ENCODE results near the gene RNASE7. TPM values are rescaled to one million over a fixed set of nuclear protein-coding genes. Genes with fewer than 3 reads are reported as not detected.

RNASE7 gene
- total RNA-seq, 1 experiment from 2014 or later: not detected

- no TSS peak for BruUV-seq (replicated peaks)
- H3K9me3 Mint-ChIP-seq (ENCODE audit: low read depth, unreplicated experiment): no peaks in the 10 kb centered on the region
- H3K27ac Mint-ChIP-seq (ENCODE audit: unreplicated experiment): no peak overlapping the region
- no peak for DNase-seq
- peaks cover 8% of the 10 kb centered on the region for H3K4me1 Mint-ChIP-seq (ENCODE audit: low read depth, unreplicated experiment)
- H3K4me3 Mint-ChIP-seq (ENCODE audit: low read depth, unreplicated experiment): no peak overlapping the region
- intact Hi-C loops (cut with micrococcal nuclease; ENCODE audit: unreplicated experiment): no loop called here
- no peaks in the 10 kb centered on the region for H3K36me3 Mint-ChIP-seq (ENCODE audit: insufficient read depth, unreplicated experiment)
- CTCF ChIA-PET: interaction anchor here (0.9 to 2.8 kb wide), 6 partner anchors 25 to 75 kb away, joined by 3 to 93 read pairs (median 9); partner anchors contain the start of genes ARHGEF40 and RNASE7
- peaks cover 30% of the 10 kb centered on the region for H3K27me3 Mint-ChIP-seq (ENCODE audit: unreplicated experiment)
- TF ChIP-seq CTCF (IDR thresholded peaks at IDR 0.05; ENCODE audit: unreplicated experiment): no peak
These were observed 25.6 kb upstream of the RNASE7 start for GRCh38 chr14:21016413-21017190.

- no TSS peak for BruUV-seq (replicated peaks)
- Mint-ChIP-seq H3K4me1 (ENCODE audit: low read depth, unreplicated experiment) (peaks cover 8% of the 10 kb centered on the region), H3K9me3 (ENCODE audit: low read depth, unreplicated experiment) (no peaks in the 10 kb centered on the region), H3K4me3 (ENCODE audit: low read depth, unreplicated experiment) (no peak overlapping the region), H3K27ac (ENCODE audit: unreplicated experiment) (no peak overlapping the region), H3K36me3 (ENCODE audit: insufficient read depth, unreplicated experiment) (no peaks in the 10 kb centered on the region), H3K27me3 (ENCODE audit: unreplicated experiment) (peaks cover 30% of the 10 kb centered on the region)
- CTCF ChIA-PET: interaction anchor here (0.6 to 0.7 kb wide), 2 partner anchors 23 to 94 kb away, joined by 3 read pairs; no protein-coding TSS in a partner anchor
- TF ChIP-seq CTCF (IDR thresholded peaks at IDR 0.05; ENCODE audit: unreplicated experiment): no peak
- intact Hi-C loops (cut with micrococcal nuclease; ENCODE audit: unreplicated experiment): no loop called here
- DNase-seq: no peak
These were observed 24.5 kb upstream of the RNASE7 start for GRCh38 chr14:21017528-21018245.

GRCh38 chr14:21018286-21018685 lies 23.9 kb upstream of the RNASE7 start:
- H3K9me3 Mint-ChIP-seq (ENCODE audit: low read depth, unreplicated experiment): no peaks in the 10 kb centered on the region
- no peak overlapping the region for H3K27ac Mint-ChIP-seq (ENCODE audit: unreplicated experiment)
- no peak for TF ChIP-seq CTCF (IDR thresholded peaks at IDR 0.05; ENCODE audit: unreplicated experiment)
- H3K4me1 Mint-ChIP-seq (ENCODE audit: low read depth, unreplicated experiment): peaks cover 8% of the 10 kb centered on the region
- CTCF ChIA-PET: interaction anchor here (0.6 to 0.7 kb wide), 2 partner anchors 22 to 93 kb away, joined by 3 read pairs; no protein-coding TSS in a partner anchor
- H3K27me3 Mint-ChIP-seq (ENCODE audit: unreplicated experiment): peaks cover 30% of the 10 kb centered on the region
- H3K4me3 Mint-ChIP-seq (ENCODE audit: low read depth, unreplicated experiment): no peak overlapping the region
- no peaks in the 10 kb centered on the region for H3K36me3 Mint-ChIP-seq (ENCODE audit: insufficient read depth, unreplicated experiment)
- intact Hi-C loops (cut with micrococcal nuclease; ENCODE audit: unreplicated experiment): no loop called here
- no peak for DNase-seq
- BruUV-seq (replicated peaks): no TSS peak

GRCh38 chr14:21018781-21019180 lies 23.4 kb upstream of the RNASE7 start:
- H3K27ac Mint-ChIP-seq (ENCODE audit: unreplicated experiment): no peak overlapping the region
- H3K4me3 Mint-ChIP-seq (ENCODE audit: low read depth, unreplicated experiment): no peak overlapping the region
- peaks cover 8% of the 10 kb centered on the region for H3K4me1 Mint-ChIP-seq (ENCODE audit: low read depth, unreplicated experiment)
- CTCF ChIA-PET: no interaction called here
- peaks cover 30% of the 10 kb centered on the region for H3K27me3 Mint-ChIP-seq (ENCODE audit: unreplicated experiment)
- no peak for DNase-seq
- intact Hi-C loops (cut with micrococcal nuclease; ENCODE audit: unreplicated experiment): no loop called here
- no peaks in the 10 kb centered on the region for H3K9me3 Mint-ChIP-seq (ENCODE audit: low read depth, unreplicated experiment)
- BruUV-seq (replicated peaks): no TSS peak
- H3K36me3 Mint-ChIP-seq (ENCODE audit: insufficient read depth, unreplicated experiment): no peaks in the 10 kb centered on the region
- no peak for TF ChIP-seq CTCF (IDR thresholded peaks at IDR 0.05; ENCODE audit: unreplicated experiment)

All from Calu3 (cell line).